Fibroblast of skin of abdomen (primary cell): ENCODE results near the gene USP11.

Experiments
- DNase-seq: peaks from one replicate; pipeline ENCODE4 v3.0.0-alpha.2; 2013

USP11 gene

DNA sequence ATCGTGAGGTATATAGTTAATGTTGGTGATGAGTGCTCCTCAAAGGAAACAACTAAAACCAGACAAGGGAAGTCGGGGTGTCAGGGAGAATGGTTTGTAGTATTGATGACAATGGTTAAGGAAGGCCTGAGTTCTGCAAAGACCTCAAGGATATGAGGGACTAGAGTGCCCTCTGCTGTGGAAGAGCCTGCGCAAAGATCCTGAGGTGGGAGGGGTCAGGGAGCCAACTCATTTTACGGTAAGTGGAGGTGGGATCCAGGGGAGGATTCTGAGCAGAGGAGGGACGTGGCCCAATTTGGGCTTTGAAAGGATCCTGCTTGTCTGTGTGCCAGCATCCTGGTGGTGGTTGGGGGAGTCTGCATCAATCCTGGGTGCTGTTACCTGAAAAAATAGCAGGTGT lies 27.8 kb upstream of the USP11 start:
- DNase-seq, result no peak

- no peak for DNase-seq
Measured at GRCh38 chrX:47206316-47206715, 26.5 kb upstream of the USP11 start.

DNA sequence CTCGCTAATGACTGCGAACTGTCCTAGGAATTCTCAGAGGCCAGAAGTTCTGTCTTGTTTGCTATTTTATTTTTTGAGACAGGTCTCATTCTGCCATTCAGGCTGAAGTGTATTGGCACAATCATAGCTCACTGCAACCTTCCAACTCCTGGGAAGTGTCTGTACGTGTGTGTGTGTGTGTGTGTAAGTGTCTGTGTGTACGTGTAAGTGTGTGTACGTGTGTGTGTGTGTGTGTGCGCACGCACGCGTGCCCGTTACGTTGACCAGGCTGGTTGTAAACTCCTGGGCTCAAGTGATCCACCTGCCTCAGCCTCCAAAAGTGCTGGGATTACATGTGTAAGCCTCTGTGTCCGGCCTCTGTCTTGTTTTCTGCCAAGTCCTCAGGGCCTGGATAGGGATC lies 24.7 kb upstream of the USP11 start:
- DNase-seq, result no peak

DNA sequence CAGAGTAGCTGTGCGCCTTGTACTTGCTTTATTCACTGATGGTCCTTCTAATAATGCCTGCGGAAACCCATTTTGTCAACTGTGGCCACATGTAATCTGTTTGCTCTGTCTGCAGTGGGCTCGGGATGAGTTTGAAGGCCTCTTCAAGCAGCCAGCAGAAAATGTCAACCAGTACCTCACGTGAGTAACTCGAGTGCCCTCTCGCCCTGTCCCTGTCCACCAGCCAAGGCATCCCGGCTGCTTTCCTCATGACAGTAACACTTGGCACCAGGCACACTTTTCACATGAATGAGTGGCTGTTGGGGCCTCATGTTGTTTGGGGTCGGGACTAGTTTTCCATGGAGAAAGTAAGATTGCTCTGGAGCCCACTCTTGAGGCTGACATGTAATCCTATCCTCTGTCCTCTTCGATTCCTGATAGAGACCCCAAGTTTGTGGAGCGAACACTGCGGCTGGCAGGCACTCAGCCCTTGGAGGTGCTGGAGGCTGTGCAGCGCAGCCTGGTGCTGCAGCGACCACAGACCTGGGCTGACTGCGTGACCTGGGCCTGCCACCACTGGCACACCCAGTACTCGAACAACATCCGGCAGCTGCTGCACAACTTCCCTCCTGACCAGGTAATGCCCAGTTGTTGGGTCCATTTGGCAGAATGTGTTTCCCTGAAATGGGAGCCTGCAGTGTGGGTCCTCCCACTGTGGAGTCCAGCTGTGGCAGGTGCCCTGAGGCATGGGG lies 23.1 kb upstream of the USP11 start:
- no peak for DNase-seq

DNA sequence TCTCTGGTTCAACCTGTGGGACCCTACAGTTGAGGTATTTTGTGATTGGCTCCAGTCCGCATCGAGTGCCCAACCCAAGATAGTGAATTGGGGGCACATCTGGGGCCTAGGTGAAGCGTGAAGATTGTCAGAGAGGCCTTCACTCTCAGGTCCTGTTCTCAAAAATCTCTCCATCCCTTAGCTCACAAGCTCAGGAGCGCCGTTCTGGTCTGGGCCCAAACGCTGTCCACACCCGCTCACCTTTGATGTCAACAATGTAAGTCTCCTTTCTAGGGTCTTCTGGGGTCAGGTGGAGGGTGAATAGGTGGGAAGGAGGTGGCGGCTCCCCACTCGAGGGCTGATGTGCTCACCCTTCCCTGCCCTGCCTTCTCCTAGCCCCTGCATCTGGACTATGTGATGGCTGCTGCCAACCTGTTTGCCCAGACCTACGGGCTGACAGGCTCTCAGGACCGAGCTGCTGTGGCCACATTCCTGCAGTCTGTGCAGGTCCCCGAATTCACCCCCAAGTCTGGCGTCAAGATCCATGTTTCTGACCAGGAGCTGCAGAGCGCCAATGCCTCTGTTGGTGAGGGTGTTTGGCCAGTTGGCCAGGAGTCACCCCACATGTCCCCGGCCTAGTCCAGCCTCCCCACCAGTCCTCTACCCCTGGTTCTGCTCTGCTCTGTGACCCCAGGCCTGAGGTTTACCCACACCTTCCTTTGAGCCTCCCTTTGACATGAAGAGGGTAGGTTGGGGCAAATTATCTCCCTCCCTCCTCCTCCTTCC lies 22.0 kb upstream of the USP11 start:
- DNase-seq, result no peak

GRCh38 chrX:47212381-47213293 lies 20.2 kb upstream of the USP11 start:
- DNase-seq, result peak; percentile 9

- no peak for DNase-seq
Measured at GRCh38 chrX:47214435-47215077, 18.3 kb upstream of the USP11 start.

DNA sequence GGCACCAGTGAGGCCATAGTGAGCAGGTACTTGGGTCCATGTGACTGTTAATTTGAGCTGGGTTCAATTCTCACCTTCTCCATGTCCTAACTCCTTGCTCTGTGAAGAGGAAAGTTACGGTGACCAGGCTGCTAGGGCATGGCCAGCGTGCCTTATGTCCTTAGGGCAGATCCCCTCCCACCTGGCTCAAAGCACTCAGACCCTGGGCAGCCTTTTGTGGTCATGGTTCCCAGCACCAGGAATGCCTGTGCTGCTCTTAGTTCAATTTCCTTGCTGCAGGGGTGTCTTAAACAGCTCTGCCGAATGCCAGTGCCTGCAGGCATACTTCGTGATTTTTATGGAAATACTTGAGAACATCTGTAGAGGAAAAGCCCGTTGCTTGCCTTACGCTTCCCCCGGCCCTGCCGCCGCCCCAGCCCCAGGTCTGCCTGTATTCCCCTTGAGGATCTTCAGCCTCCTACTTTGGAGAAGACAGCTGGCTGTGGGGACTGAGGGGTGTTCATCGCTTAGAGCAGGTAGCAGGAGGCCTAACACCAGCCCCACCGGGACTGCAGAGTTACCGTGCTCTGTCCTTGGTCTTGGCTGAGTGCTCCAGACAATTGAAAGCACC lies 17.4 kb upstream of the USP11 start:
- DNase-seq, result no peak

DNA sequence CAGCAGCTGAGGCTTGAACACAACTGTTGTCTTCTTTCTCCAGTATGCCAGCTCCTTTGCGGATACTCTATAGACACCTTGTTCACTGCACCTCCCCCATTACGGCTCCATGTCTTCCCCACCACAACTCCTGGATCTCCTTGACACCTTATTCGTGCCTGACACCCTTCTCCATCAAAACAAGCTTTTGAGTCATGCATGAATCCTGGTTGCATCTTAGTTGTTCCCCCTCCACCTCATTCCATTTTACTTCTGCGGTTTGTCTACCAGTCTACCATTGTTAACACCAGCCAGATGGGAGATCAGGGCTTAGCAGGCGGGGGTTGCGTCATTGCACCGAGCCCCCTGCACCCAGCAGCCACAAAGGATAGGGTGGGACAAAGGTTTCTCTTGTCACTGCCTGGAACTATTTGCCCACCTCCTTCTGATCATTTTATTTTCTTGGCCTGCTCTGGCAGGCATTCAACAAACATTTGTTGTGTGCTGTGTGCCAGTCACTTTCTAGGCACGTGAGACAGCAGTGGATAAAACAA lies 16.4 kb upstream of the USP11 start:
- peak; percentile 12 for DNase-seq

GRCh38 chrX:47217121-47217851 lies 15.5 kb upstream of the USP11 start:
- DNase-seq, result peak; percentile 52

DNA sequence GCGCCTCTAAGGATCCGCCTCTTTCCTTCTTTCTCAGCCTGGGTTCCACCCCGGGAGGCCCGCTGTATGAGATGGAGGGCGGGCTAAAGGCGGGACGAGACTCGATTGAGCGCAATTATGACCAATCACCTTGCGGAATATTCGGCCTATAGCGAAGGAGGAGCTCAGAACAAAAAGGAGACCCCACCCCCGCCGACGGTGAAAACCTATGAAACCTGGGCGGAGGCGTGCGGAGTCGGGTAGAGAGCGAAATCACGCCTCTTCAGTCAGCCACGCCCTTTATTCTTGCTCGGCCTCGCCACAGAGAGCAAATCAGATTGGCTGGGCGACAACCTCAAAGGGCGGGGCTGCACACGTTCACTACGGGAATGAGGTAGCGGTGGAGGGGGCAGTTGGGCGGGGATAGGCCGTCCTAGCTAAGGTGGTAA lies 14.9 kb upstream of the USP11 start:
- peak; percentile 99 for DNase-seq

DNA sequence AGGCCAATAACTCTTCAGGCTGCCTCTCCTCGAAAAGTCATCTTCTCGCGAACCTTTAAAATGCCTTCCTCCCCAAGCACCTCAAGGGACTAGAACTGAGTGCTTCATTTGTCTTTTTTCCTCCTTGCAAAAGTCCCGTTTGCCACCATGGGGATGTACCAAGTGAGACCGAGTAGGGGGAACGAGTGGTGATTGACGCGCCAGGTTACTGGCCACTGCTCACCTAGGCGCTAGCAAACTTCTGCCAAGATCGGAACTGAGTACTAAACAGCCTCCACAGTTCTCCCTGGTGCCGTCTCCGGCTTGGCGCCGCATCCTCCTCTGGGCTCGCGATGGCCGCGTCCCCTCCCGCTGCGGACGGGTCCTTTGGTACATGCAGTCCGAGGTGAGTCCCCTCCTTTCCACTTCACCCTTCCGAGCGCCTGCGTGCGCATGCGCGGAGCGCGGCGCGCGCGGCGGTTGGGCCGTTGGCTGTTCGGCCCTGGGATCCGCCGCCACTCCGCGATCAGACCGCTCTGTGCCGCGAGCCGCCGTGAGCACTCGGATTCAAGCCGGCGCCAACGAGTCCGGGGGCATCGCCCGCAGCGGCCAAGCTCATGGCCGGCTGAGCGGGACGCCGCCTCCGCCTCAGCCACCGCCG lies 14.4 kb upstream of the USP11 start, which contains the start of gene CDK16:
Gene CDK16 (plus strand): TSS at position 402 of the 640 bp plus-strand sequence. CDS start 4,877 bp downstream, outside the sequence.
- peak; percentile 81 for DNase-seq

DNA sequence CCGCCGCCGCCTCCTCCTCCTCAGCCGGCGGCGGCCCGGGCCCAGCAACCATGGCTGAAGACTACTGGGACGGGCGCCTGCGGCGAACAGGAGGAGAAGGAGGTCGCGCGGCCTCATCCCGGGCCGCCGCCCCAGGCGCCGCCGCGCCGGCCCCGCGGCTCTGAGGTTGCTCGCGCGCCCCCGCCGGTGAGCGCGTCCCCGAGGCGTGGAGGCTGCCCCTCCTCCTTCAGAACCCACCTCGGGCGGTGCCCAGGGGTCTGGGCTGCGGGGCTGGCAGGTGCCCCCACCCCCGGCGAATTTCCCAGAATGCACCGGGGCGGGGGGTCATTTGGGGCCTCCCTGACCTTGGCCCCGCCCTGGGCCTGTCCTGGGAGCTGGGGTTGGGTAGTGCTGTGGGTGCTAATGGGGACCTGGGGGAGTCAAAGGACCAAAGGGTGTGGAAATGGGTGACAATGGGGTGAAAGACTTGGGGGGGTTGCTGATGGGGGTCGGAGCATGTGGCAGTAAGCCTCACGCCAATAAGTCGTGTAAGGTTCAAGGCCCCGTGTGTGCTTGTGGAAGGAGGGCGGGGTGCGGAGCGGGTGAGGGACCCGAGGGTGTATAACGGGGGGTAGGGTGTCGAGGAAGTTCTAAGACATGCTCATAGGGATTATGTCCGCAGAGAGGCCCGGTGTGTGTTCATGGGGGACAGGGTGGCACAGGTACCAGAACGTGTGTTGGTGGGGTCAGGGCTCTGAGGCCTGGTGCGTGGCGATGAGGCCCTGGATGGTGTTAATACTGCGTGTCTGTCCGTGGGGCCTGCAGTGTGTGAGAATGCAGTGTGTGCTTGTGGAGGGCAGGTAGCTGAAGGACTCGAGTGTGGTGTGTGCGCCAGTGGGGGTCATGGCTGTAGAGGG lies 13.6 kb upstream of the USP11 start:
- peak; percentile 4 for DNase-seq

- DNase-seq, result no peak
Measured at GRCh38 chrX:47221756-47222155, 11.1 kb upstream of the USP11 start.

DNA sequence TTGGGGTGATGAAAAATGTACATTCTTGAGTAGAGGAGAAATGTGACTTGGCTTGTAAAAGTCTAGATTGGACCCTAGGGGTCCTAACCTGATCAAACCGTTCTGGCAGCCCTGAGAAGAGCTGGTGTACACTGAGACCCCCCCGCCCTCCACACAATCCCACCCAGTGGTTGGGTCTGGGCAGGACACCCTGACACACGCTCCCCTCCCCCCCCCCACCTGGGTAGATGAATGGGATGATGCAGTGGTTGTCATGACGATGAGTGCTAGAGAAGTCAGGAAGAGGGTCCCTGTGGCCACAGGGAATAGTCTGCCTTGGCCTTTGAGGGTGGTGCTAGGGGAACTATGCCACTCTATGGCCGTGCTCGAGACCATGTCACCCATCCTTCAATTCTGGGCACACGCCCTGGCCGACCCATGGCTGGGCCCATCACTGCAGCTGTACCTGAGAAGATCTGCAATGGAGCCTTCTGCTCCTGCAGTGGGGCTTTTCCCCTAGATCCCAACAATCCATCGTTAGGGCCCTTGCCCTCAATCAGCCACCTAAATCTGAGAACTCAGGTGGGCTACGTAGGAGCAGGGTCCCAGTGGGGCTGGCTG lies 10.0 kb upstream of the USP11 start:
- no peak for DNase-seq

DNA sequence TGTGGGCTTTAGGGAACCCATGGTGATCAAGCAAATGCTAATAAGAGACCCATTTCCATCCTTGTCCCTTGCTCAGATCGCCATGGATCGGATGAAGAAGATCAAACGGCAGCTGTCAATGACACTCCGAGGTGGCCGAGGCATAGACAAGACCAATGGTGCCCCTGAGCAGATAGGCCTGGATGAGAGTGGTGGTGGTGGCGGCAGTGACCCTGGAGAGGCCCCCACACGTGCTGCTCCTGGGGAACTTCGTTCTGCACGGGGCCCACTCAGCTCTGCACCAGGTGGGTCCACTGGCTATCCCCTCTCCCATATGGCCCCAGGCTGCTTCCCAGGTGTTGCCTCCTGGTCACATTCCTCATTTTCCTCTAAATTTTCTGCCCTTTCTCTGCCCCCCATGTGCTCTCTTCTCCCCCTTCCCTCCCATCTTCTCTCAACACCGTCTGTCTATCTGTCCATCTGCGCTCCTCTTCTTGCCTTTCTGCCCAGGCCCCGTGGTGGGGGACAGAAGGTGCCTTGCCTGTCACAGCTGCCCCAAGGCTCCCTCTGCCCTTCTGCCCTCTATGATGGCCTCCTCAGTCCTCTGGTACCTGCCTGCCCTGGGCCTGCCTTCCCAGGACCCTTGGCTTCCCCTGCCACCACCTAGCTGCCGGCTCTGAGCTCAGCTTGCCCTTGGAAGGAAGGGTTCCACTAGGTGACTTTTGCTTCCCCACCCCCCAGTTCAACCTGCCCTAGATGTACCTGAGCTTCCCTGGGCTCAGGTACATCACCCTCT lies 9.1 kb upstream of the USP11 start:
- DNase-seq, result no peak

- no peak for DNase-seq
Measured at GRCh38 chrX:47224266-47224895, 8.4 kb upstream of the USP11 start.

DNA sequence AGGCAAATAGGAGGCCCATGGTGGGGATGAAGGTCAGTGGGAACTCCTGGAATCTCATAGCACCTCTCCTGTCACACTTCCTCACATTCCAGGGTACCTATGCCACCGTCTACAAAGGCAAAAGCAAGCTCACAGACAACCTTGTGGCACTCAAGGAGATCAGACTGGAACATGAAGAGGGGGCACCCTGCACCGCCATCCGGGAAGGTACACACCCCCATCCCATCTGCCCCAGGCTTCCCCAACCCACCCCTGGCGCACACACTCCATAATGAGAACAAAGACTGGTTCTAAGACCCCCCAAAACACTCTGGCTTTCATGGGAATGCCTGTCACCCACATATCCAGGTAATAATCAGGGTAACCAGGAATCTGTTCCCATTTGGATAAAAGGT lies 7.9 kb upstream of the USP11 start:
- no peak for DNase-seq
